CD8-positive, alpha-beta memory T cell (primary cell): ENCODE data around the gene CFAP47. TPM values are rescaled to one million over a fixed set of nuclear protein-coding genes. Genes with fewer than 3 reads are reported as not detected.
"Not testable (repeated sequence)": the region's sequence is repeated elsewhere in the genome, so short reads cannot be mapped to it uniquely, and the experiment has no call there.

Source experiments
- CTCF ChIA-PET: fragments of 350-600 bp; sonication (Branson Sonifier 250); formaldehyde crosslinking; loops from one replicate; lab custom pipeline; 2021; ENCODE audit warnings: antibody characterized with exemption; lab: Charles Lee
- POLR2A ChIA-PET: fragments of 350-600 bp; sonication (Branson Sonifier 250); formaldehyde crosslinking; loops from one replicate; lab custom pipeline; 2021; ENCODE audit warnings: antibody characterized with exemption; lab: Charles Lee
- DNase-seq, 5 donors: peaks; one replicate each; pipeline versions ENCODE4 v3.0.0 to v3.0.0-alpha.2; 2020 to 2022; ENCODE audit warnings: mixed read lengths in 1 of 5
- H3K27ac ChIP-seq: one replicate; pipeline ENCODE4 v1.7.0; 2013; ENCODE audit warnings: low read depth, mild to moderate bottlenecking, low read length, moderate library complexity
- H3K27me3 ChIP-seq: 2 replicates; pipeline ENCODE4 v1.7.0; 2013; ENCODE audit warnings: low read length, mild to moderate bottlenecking; ENCODE audit not compliant: insufficient read depth, poor library complexity, severe bottlenecking
- H3K36me3 ChIP-seq: 2 replicates; pipeline ENCODE4 v1.7.0; 2013; ENCODE audit warnings: mild to moderate bottlenecking, low read length, moderate library complexity; ENCODE audit not compliant: insufficient read depth
- H3K4me1 ChIP-seq: 2 replicates; pipeline ENCODE4 v1.7.0; 2013; ENCODE audit warnings: mild to moderate bottlenecking, low read length, moderate library complexity; ENCODE audit not compliant: insufficient read depth
- H3K4me3 ChIP-seq: 2 replicates; pipeline ENCODE4 v1.7.0; 2013; ENCODE audit warnings: mild to moderate bottlenecking, low read length
- H3K9me3 ChIP-seq: 2 replicates; pipeline ENCODE4 v1.7.0; 2013; ENCODE audit warnings: mild to moderate bottlenecking, low read length
- H3K27ac Mint-ChIP-seq, 8 donors: one replicate each; pipeline ENCODE4 v1.8.0; 2020 to 2021; ENCODE audit warnings: mixed read lengths in 8 of 8, mild to moderate bottlenecking in 6 of 8, inconsistent platforms in 3 of 8, moderate library complexity in 3 of 8
- H3K27me3 Mint-ChIP-seq, 2 donors: one replicate each; pipeline ENCODE4 v1.8.0; 2020 to 2021; ENCODE audit warnings: mixed read lengths in 2 of 2, mild to moderate bottlenecking in 1 of 2, moderate library complexity in 1 of 2
- H3K36me3 Mint-ChIP-seq, 3 donors: one replicate each; pipeline ENCODE4 v1.8.0; 2020 to 2021; ENCODE audit warnings: mixed read lengths in 3 of 3, inconsistent platforms in 1 of 3, mild to moderate bottlenecking in 1 of 3
- H3K4me1 Mint-ChIP-seq, 3 donors: one replicate each; pipeline ENCODE4 v1.8.0; 2020 to 2021; ENCODE audit warnings: mixed read lengths in 3 of 3, inconsistent platforms in 1 of 3, mild to moderate bottlenecking in 1 of 3
- H3K4me3 Mint-ChIP-seq, 7 donors: one replicate each; pipeline ENCODE4 v1.8.0; 2020 to 2021; ENCODE audit warnings: mixed read lengths in 7 of 7, mild to moderate bottlenecking in 6 of 7, moderate library complexity in 4 of 7, inconsistent platforms in 2 of 7
- H3K9me3 Mint-ChIP-seq, 5 donors: one replicate each; pipeline ENCODE4 v1.8.0; 2020 to 2022; ENCODE audit warnings: mixed read lengths in 5 of 5, mild to moderate bottlenecking in 3 of 5, moderate library complexity in 2 of 5, inconsistent platforms in 1 of 5
- polyA plus RNA-seq: library from polyadenylated mRNA; unstranded; fragments of 300-500 nt; fragmentation: Illumina TruSeq; gene quantifications from one replicate; pipeline ENCODE4 v1.2.3, GENCODE V29; 2021
- total RNA-seq, 2 experiments: library from RNA; stranded (reverse); gene quantifications; one replicate each; pipeline ENCODE4 v1.2.3, GENCODE V29; 2021

The CFAP47 gene, protein sequence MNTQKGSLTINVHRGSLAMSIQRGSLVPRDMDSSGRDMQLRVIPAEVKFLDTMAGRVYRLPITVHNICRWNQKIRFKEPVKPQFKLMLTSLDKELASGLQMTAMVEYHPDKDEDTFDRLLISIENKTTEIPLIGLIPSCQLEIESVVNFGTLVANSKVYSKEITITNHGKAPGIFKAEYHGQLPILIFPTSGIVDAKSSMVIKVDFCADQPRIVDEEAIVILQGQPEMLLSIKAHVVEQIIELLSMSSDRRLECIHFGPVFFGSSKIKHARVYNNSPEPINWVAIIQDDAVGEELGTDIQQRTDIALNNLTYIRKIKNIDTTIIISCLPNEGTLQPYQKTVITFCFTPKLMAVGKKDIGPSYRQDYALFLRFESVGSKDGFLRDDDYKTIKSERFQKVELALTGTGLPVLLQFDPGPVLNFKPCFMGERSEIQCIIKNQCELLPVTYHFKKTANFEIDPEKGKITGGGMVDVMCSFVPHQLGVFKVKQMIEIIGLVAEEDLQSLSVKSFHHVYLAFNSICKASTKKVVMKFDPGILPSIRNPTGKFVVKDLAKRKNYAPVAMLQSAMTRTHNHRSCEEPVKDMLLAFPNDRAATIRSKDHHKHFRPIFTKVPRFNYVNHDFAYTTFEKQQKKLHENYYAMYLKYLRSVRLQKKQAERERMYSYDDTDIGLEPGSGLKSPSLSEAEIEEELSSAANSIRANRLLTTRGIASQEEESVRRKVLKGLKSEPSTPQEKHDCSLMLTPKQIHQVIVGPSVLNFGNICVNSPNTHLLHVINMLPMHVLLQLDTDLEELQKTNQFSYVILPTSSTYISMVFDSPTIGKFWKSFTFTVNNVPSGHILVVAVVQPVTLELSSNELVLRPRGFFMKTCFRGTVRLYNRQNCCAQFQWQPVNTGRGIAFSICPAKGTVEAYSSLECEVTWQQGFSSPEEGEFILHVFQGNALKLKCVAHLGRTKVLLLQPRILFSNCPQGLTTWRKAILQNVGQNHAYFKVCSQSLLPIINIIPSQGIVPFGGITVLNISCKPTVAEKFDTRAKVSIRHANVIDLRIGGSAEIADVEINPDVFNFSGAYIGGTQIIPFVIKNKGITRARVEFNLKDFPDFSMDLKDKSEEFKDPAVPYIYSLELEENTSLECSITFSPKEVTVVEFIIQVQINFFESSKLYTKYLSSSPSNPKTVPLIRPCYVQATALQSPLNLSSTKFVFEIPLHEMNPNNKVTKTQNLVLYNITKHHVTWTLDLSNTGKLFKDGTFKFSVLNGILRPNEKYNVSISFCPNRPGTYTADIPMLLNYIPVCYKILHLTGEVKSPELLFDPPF (N-terminal part only)
- not detected for total RNA-seq
- polyA plus RNA-seq = not detected

DNA sequence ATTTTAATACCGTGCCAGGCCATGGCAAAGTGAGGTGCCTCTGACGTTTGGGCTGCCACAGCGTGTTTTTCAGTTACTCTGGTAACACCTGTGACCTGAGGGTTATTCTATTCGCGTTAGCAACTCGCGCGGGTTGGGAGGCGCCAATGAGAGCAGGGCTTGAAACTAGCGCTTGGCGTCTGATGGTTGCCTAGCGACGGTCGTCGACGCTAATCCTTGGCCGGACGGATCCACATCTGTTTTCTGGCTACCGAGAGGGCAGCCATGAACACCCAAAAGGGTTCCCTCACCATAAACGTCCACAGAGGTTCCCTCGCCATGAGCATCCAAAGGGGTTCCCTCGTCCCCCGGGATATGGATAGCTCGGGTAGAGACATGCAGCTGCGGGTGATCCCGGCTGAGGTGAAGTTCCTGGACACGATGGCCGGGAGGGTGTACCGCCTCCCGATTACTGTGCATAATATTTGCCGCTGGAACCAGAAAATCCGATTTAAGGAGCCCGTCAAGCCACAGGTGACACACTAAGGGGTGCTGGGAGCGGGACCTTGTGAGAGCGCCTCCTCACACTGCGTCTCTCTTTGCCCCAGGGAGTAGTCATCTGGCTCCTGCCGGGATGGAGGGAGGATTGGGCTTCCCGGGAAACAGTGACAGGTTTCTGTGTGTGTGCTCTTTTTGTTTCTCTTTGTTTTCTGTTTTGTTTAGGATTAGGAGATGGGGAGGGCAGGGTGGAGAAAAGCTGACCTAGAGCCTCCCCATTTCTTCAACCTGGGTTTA lies at the start of gene CFAP47:
Gene CFAP47, plus strand, starts transcription at position 199 of the 774 bp plus-strand sequence. Its CDS starts 66 bp downstream, at position 265.
- no peaks in the 10 kb centered on the region for H3K36me3 ChIP-seq
- no peak within 1 kb of the TSS for H3K4me3 ChIP-seq
- no peaks in the 10 kb centered on the region for H3K36me3 Mint-ChIP-seq
- H3K27ac Mint-ChIP-seq = no peak within 1 kb of the TSS
- no peaks in the 10 kb centered on the region for H3K9me3 ChIP-seq
- ChIA-PET POLR2A (no interaction called here), CTCF (no interaction called here)
- H3K4me1 Mint-ChIP-seq = no peaks in the 10 kb centered on the region
- DNase-seq = no peak
- no peaks in the 10 kb centered on the region for H3K27me3 ChIP-seq
- no peaks in the 10 kb centered on the region for H3K4me1 ChIP-seq
- H3K27ac ChIP-seq = no peak within 1 kb of the TSS
- H3K27me3 Mint-ChIP-seq = peaks cover 0 to 2% of the 10 kb centered on the region in 2 donors
- peaks cover 0 to 15% (median 2%) of the 10 kb centered on the region in 5 donors for H3K9me3 Mint-ChIP-seq
- no peak within 1 kb of the TSS for H3K4me3 Mint-ChIP-seq

DNA sequence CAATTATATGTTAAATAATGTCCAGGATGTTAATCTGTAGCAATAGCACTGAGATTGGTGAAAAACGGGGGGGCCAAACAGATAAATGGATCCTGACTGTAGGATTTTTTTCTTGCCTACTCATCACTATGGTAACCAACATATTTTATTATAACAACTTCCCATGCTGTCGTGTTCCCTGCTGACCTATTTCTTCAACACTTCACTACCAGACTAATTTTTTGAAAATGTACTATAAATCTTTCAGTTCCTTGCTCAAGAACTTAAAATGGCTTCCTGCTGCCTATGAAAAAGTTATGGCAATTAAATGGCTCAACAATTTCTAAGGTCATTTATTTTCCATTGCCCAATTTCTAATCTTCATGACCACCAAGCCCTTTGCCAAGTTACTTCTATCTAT lies 38.9 kb upstream of the CFAP47 start:
- Mint-ChIP-seq H3K4me3 (no peak overlapping the region), H3K27me3 (no peaks in the 10 kb centered on the region), H3K9me3 (peaks cover 0 to 2% (median 0%) of the 10 kb centered on the region in 5 donors), H3K27ac (no peak overlapping the region), H3K36me3 (no peaks in the 10 kb centered on the region), H3K4me1 (no peaks in the 10 kb centered on the region)
- H3K4me3 ChIP-seq = no peak overlapping the region
- no peaks in the 10 kb centered on the region for H3K36me3 ChIP-seq
- no peaks in the 10 kb centered on the region for H3K27me3 ChIP-seq
- POLR2A ChIA-PET = no interaction called here
- CTCF ChIA-PET = no interaction called here
- DNase-seq = no peak
- H3K4me1 ChIP-seq = no peaks in the 10 kb centered on the region
- no peaks in the 10 kb centered on the region for H3K9me3 ChIP-seq
- no peak overlapping the region for H3K27ac ChIP-seq

DNA sequence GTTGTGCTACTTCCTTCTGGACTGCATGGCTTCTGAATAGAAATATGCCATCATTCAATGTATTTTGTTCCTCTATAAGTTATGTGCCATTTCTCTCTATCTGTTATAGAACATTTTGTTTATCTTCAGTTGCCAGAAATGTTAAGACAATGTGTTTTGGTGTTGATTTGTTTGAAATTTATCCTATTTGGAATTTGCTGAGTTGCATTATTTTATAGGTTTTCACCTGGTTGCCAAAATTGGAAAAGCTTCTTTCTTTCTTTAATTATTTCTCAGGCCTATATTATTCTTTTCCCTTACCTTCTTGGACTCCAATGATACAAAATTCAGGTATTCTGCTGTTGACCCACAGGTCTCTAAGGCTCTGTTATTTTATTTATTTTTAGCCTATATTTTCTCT lies 33.4 kb upstream of the CFAP47 start:
- H3K27me3 ChIP-seq = no peaks in the 10 kb centered on the region
- POLR2A ChIA-PET = no interaction called here
- H3K9me3 ChIP-seq = no peaks in the 10 kb centered on the region
- Mint-ChIP-seq H3K4me3 (no peak overlapping the region), H3K4me1 (no peaks in the 10 kb centered on the region), H3K27ac (no peak overlapping the region), H3K36me3 (no peaks in the 10 kb centered on the region), H3K27me3 (peaks cover 0 to 2% of the 10 kb centered on the region in 2 donors), H3K9me3 (peaks cover 0 to 3% (median 2%) of the 10 kb centered on the region in 5 donors)
- CTCF ChIA-PET = no interaction called here
- no peak overlapping the region for H3K27ac ChIP-seq
- no peaks in the 10 kb centered on the region for H3K36me3 ChIP-seq
- no peak for DNase-seq
- H3K4me1 ChIP-seq = no peaks in the 10 kb centered on the region
- no peak overlapping the region for H3K4me3 ChIP-seq

DNA sequence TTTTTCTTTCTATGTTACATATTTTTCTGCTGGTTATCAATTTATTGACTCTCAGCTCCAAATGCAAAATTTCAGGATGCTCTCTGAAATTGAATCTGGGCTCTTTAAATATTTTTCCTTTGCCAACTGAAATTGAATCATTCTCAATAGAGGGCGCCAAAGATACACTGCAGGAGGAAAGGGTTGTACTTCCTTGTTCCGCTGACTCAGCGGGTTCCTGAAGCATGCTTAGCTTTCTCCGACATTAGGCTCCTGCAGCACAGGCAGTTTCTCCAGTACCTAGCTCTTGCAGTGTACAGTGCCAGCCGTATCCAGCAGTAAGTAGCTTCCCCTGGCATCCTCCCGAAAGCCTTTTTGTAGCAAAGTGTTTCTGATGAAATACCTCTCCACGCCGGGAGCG lies 28.8 kb upstream of the CFAP47 start:
- H3K4me3 Mint-ChIP-seq = no peak overlapping the region
- no peaks in the 10 kb centered on the region for H3K36me3 Mint-ChIP-seq
- peaks cover 0 to 5% (median 2%) of the 10 kb centered on the region in 5 donors for H3K9me3 Mint-ChIP-seq
- H3K27ac Mint-ChIP-seq = no peak overlapping the region
- no peak overlapping the region for H3K27ac ChIP-seq
- no peaks in the 10 kb centered on the region for H3K27me3 ChIP-seq
- H3K4me3 ChIP-seq = no peak overlapping the region
- peaks cover 0 to 2% of the 10 kb centered on the region in 2 donors for H3K27me3 Mint-ChIP-seq
- DNase-seq = no peak
- ChIA-PET POLR2A (no interaction called here), CTCF (no interaction called here)
- no peaks in the 10 kb centered on the region for H3K36me3 ChIP-seq
- H3K4me1 Mint-ChIP-seq = no peaks in the 10 kb centered on the region
- H3K9me3 ChIP-seq = no peaks in the 10 kb centered on the region
- no peaks in the 10 kb centered on the region for H3K4me1 ChIP-seq

DNA sequence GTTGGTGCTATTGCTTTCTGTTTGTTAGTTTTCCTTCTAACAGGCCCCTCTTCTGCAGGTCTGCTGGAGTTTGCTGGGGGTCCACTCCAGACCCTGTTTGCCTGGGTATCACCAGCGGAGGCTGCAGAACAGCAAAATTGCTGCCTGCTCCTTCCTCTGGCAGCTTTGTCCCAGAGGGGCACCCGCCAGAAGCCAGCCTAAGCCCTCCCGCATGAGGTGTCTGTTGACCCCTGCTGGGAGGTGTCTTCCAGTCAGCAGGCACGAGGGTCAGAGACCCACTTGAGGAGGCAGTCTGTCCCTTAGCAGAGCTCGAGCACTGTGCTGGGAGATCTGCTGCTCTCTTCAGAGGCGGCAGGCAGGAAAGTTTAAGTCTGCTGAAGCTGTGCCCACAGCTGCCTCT lies 67.3 kb downstream of the CFAP47 start:
- DNase-seq, POLR2A ChIA-PET, H3K27ac Mint-ChIP-seq, H3K4me3 ChIP-seq, H3K9me3 Mint-ChIP-seq, H3K27me3 ChIP-seq, H3K27me3 Mint-ChIP-seq, H3K4me1 ChIP-seq, H3K9me3 ChIP-seq, H3K36me3 Mint-ChIP-seq, H3K36me3 ChIP-seq, H3K4me3 Mint-ChIP-seq, CTCF ChIA-PET, H3K4me1 Mint-ChIP-seq, H3K27ac ChIP-seq: not testable (repeated sequence)

DNA sequence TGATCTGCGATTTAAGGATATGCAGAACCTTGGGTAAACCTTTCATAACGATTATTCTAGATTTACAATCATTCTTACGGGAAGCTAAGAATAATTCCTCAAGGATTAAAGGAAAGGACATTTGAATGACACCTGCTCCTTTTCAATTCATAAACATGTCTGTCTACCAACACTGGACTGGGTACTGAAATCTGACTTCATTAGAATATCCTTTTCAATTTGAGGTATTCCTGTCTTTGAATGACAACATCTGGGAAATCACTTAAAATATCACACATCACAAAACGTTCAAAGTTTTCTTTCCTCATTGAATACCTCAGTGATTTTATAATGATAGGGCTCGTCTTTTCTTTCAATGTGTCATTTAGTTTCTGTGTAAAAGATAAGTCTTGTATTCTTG lies 87.7 kb downstream of the CFAP47 start:
- Mint-ChIP-seq H3K27me3 (peaks cover 0 to 3% of the 10 kb centered on the region in 2 donors), H3K4me1 (no peaks in the 10 kb centered on the region), H3K4me3 (no peak overlapping the region), H3K36me3 (no peaks in the 10 kb centered on the region), H3K9me3 (peaks cover 0 to 7% (median 2%) of the 10 kb centered on the region in 5 donors), H3K27ac (no peak overlapping the region)
- H3K9me3 ChIP-seq = no peaks in the 10 kb centered on the region
- H3K27ac ChIP-seq = no peak overlapping the region
- no peaks in the 10 kb centered on the region for H3K36me3 ChIP-seq
- ChIA-PET CTCF (no interaction called here), POLR2A (no interaction called here)
- no peaks in the 10 kb centered on the region for H3K4me1 ChIP-seq
- no peak overlapping the region for H3K4me3 ChIP-seq
- no peaks in the 10 kb centered on the region for H3K27me3 ChIP-seq
- DNase-seq = no peak

DNA sequence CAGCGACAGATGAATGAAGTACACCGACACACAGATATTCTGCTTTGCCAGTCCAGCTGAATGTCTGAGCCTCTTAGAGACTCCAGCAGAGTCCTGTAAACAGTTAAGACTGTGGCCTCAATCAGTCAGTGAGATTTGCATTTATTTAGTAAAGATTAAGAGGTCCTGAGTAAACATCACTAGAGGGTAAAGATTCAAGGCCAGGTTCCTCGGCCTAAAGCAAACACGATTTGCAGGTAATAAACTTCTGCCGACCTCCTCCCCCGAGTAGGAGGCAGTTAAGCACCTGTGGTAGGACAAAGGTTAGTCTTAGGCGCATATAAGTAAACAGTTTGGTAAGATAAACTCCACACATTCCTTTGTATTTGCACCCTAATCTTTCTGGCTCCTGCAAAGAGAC lies 99.6 kb downstream of the CFAP47 start:
- peaks cover 0 to 9% (median 5%) of the 10 kb centered on the region in 5 donors for H3K9me3 Mint-ChIP-seq
- H3K9me3 ChIP-seq = no peaks in the 10 kb centered on the region
- CTCF ChIA-PET = no interaction called here
- no peak overlapping the region for H3K4me3 Mint-ChIP-seq
- no peaks in the 10 kb centered on the region for H3K27me3 ChIP-seq
- H3K36me3 ChIP-seq = no peaks in the 10 kb centered on the region
- H3K36me3 Mint-ChIP-seq = no peaks in the 10 kb centered on the region
- H3K27me3 Mint-ChIP-seq = peaks cover 0 to 2% of the 10 kb centered on the region in 2 donors
- no peak overlapping the region for H3K27ac Mint-ChIP-seq
- DNase-seq = no peak
- no peak overlapping the region for H3K4me3 ChIP-seq
- no peaks in the 10 kb centered on the region for H3K4me1 ChIP-seq
- no peaks in the 10 kb centered on the region for H3K4me1 Mint-ChIP-seq
- no peak overlapping the region for H3K27ac ChIP-seq
- POLR2A ChIA-PET = no interaction called here
